HFF-Myc (cell line): ENCODE results near the gene DPPA5.

Source experiments
- DNase-seq: peaks from one replicate; pipeline ENCODE4 v3.0.0-alpha.2; 2011; ENCODE audit warnings: low read depth; ENCODE audit errors: extremely low read depth
- H3K4me3 ChIP-seq: replicated peaks from 2 replicates; pipeline ENCODE4 v1.5.1; 2011; ENCODE audit warnings: low read depth, mild to moderate bottlenecking, control low read depth, low read length
- TF ChIP-seq, protein P1 (sequence below): IDR thresholded peaks from 2 replicates; pipeline ENCODE4 v1.5.1; 2012; ENCODE audit warnings: mild to moderate bottlenecking, low read depth, low read length, control low read depth; ENCODE audit errors: missing control alignments

Gene DPPA5

DNA sequence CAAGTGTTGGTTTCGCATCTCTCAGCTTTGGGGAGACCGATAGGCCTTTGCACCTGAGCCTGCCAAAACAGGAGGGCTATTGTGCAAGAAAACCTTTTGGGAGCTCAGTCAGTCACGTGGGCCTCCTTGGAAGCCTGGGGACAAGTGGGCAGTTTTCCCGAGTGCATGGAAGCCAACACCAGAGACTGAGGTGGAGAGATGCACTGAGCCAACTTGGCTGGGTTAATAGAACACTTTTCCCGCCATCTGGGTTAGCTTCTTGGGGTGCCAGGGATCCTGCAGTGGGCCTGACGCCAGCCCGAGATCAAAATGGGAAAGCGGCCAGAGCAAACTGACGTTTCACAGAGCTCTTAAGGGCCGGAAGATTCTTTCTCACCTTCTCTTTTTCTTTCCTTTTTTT lies 18.4 kb upstream of the DPPA5 start:
- no peak for DNase-seq
- TF ChIP-seq, protein P1, sequence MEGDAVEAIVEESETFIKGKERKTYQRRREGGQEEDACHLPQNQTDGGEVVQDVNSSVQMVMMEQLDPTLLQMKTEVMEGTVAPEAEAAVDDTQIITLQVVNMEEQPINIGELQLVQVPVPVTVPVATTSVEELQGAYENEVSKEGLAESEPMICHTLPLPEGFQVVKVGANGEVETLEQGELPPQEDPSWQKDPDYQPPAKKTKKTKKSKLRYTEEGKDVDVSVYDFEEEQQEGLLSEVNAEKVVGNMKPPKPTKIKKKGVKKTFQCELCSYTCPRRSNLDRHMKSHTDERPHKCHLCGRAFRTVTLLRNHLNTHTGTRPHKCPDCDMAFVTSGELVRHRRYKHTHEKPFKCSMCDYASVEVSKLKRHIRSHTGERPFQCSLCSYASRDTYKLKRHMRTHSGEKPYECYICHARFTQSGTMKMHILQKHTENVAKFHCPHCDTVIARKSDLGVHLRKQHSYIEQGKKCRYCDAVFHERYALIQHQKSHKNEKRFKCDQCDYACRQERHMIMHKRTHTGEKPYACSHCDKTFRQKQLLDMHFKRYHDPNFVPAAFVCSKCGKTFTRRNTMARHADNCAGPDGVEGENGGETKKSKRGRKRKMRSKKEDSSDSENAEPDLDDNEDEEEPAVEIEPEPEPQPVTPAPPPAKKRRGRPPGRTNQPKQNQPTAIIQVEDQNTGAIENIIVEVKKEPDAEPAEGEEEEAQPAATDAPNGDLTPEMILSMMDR = no peak
- H3K4me3 ChIP-seq = no peak overlapping the region

DNA sequence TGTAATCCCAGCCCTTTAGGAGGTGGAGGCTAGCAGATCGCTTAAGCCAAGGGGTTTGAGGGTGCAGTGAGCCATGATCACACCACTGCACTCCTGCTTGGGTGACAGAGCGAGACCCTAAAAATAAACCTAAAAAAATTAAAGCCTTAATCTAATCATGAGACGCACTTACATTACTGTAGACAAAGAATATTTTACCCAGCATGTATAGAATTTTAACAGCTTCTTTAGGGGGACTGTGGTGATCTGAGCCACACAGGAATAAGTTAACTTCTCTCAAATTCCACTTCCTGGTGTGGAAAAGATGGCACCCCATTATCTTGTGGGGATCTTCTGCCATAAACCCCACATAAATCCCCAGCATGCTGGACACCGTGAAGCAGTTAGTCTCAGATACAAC lies 17.9 kb upstream of the DPPA5 start:
- DNase-seq = no peak
- TF ChIP-seq, protein P1 = no peak
- no peak overlapping the region for H3K4me3 ChIP-seq

DNA sequence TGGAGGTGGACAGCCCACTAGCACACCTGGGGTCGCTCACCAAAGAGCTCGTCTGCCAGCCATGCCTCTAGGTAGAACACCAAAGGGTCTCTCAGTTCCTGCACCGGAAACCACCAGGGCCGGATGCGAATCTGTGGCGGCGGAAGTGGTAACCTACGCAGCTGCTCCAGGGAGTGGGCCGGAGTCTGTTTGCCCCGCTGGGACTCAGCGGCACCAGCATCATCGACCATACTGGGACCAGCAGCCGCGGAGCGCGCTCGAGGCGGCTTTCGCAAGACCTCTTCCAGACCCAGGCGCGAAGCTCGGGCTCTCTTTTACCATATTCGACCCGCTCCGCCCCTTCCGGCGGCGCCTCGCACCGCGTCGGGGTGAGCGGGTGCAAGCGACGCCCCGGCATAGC lies 15.5 kb upstream of the DPPA5 start, which contains the start of gene OOEP:
OOEP (minus strand) TSS at position 335 of the 400 bp plus-strand sequence; CDS start at position 230, 105 bp downstream.
- no peak for DNase-seq
- no peak within 1 kb of the TSS for H3K4me3 ChIP-seq
- TF ChIP-seq, protein P1 = no peak

DNA sequence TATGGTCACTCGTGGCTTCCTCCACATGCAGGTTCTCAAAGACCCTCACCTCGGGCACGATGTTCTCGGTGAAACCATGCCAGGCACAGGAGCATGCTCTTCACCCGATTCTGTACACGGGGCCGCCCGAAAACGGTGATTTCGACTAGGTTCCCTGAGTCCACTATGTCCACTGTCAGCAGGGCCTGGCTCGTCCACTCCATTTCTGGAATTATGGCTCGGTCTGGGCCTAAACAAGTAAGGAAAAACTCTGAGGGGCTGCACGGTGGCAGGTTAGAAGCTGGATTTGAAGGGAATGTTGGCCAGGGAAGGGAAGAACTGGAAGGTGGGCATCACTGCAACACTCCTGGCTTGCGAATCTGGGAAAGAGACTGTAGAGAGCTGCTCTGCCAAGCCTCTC lies 15.1 kb upstream of the DPPA5 start:
- TF ChIP-seq, protein P1 = no peak
- no peak for DNase-seq
- no peak overlapping the region for H3K4me3 ChIP-seq

DNA sequence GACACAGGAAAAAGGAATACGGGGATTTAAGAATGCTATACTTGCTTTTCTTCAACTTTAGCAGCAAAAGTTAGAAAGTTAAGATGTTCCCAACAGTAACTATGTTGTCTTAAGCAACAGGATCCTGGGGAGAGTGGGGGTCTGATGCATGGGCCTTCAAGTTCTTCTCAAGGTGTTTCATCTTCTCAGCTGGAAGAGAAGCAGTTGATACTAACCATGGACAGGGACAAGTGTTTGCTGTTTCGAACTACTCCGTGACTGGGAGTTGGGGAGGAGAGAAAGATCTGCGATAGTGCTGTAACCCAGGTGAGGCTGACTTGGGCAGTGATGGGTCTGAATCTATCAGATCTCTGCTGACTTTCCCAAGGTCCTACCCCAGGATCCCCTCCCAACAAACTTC lies 14.6 kb upstream of the DPPA5 start:
- TF ChIP-seq, protein P1 = no peak
- H3K4me3 ChIP-seq = no peak overlapping the region
- DNase-seq = no peak

DNA sequence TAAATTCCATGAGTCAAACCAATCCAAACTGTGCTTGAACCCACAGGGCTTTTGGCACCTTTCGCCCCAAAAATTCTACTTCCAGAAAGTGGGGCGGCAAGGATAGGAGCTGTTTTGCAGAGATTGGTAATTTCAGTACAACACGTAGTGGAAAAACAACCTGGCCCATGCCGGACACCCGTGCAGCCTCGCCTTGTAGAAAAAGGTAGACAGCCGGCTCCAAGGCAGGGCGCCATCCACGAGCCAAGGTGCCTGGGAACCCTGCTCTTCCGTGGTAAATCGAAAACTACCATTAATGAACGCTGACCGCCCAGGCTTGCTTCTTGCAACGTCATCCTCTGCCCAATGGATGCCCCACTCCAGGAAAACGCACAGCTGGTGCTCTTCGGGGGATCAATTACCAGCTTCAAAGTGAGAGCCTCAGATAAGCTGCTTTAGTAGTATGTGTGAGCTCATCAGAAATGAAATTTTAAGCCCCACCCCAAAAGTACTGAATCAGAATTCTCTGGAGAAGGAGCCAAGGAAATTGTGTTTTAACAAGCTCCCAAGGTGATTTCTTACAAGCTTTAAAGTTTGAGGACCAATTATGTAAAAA lies 13.8 kb upstream of the DPPA5 start:
- no peak overlapping the region for H3K4me3 ChIP-seq
- DNase-seq = no peak
- TF ChIP-seq, protein P1 = no peak

DNA sequence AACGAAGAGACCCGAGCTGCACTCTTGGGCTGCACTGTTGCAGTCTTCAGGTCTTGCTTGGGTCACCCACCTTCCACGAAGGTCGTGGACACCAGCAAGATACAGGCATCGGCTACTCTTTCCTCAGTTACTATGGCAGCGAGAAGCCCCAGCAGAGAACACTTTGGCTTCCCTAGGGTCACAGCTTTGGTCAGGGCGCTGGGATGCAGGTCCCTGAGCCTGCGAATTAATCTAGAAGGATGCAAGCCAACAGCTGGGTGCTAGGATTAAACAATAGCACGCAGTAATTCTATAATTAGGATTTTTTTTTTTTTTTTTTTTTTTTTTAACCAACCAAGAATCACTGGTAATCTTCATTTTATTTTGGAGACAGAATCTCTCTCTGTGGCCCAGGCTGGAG lies 10.5 kb upstream of the DPPA5 start:
- TF ChIP-seq, protein P1 = no peak
- no peak overlapping the region for H3K4me3 ChIP-seq
- DNase-seq = no peak
